Keratinocyte (primary cell): ENCODE data around the gene OTOG. TPM values are rescaled to one million over a fixed set of nuclear protein-coding genes. Genes with fewer than 3 reads are reported as not detected.

ENCODE experiments used
- DNase-seq: peaks from one replicate; pipeline ENCODE4 v3.0.0-alpha.2; 2011; ENCODE audit warnings: low read depth, missing footprints, low spot score
- FAIRE-seq: peaks from 2 replicates; lab custom pipeline; 2011; peaks lifted over from hg19 to GRCh38; lab: Jason Lieb, UNC
- H2AFZ ChIP-seq: 2 replicates; pipeline ENCODE4 v1.6.0; 2012; ENCODE audit warnings: low read length, control low read depth, inconsistent platforms; ENCODE audit not compliant: control insufficient read depth
- H3K27ac ChIP-seq: 2 replicates; pipeline ENCODE4 v1.5.1; 2011; ENCODE audit warnings: low read length; ENCODE audit not compliant: control insufficient read depth, insufficient read depth
- H3K27me3 ChIP-seq: 3 replicates; pipeline ENCODE4 v1.6.0; 2011; ENCODE audit warnings: low read length; ENCODE audit not compliant: control insufficient read depth, insufficient read depth; ENCODE audit errors: extremely low read depth
- H3K36me3 ChIP-seq, 2 experiments: 2 replicates in 1 of 2; 3 replicates in 1 of 2; pipeline ENCODE4 v1.5.1; 2011; ENCODE audit warnings: low read length in 2 of 2, mild to moderate bottlenecking in 1 of 2; ENCODE audit not compliant: control insufficient read depth in 2 of 2, insufficient read depth in 2 of 2; ENCODE audit errors: extremely low read depth in 1 of 2
- H3K4me1 ChIP-seq: 3 replicates; pipeline ENCODE4 v1.5.1; 2011; ENCODE audit warnings: low read length; ENCODE audit not compliant: control insufficient read depth, insufficient read depth; ENCODE audit errors: extremely low read depth
- H3K4me2 ChIP-seq: 3 replicates; pipeline ENCODE4 v1.6.0; 2011; ENCODE audit warnings: low read depth, low read length; ENCODE audit not compliant: control insufficient read depth, insufficient read depth; ENCODE audit errors: extremely low read depth
- H3K4me3 ChIP-seq, 3 experiments: fragments of 200-600 bp in 1 of 3; sonication (generic) in 1 of 3; 2 replicates in 2 of 3; 3 replicates in 1 of 3; pipeline ENCODE4 v1.5.1; 2011 to 2016; ENCODE audit warnings: low read length in 3 of 3, mild to moderate bottlenecking in 3 of 3, control low read depth in 2 of 3, inconsistent platforms in 1 of 3, low read depth in 1 of 3, mixed read lengths in 1 of 3, mixed run types in 1 of 3, moderate library complexity in 1 of 3; ENCODE audit not compliant: control insufficient read depth in 2 of 3, insufficient read depth in 2 of 3; ENCODE audit errors: extremely low read depth in 1 of 3
- H3K79me2 ChIP-seq: 2 replicates; pipeline ENCODE4 v1.6.0; 2012; ENCODE audit warnings: low read length; ENCODE audit not compliant: control insufficient read depth, insufficient read depth
- H3K9ac ChIP-seq: 3 replicates; pipeline ENCODE4 v1.6.0; 2011; ENCODE audit warnings: low read length; ENCODE audit not compliant: control insufficient read depth, insufficient read depth; ENCODE audit errors: extremely low read depth
- H3K9me1 ChIP-seq: 3 replicates; pipeline ENCODE4 v1.6.0; 2011; ENCODE audit warnings: low read length; ENCODE audit not compliant: control insufficient read depth, insufficient read depth; ENCODE audit errors: extremely low read depth
- H3K9me3 ChIP-seq: 2 replicates; pipeline ENCODE4 v1.5.1; 2012; ENCODE audit warnings: low read depth, low read length; ENCODE audit not compliant: control insufficient read depth
- H4K20me1 ChIP-seq: 3 replicates; pipeline ENCODE4 v1.6.0; 2011; ENCODE audit warnings: low read length; ENCODE audit not compliant: control insufficient read depth, insufficient read depth; ENCODE audit errors: extremely low read depth
- CTCF ChIP-seq, 3 experiments: IDR thresholded peaks in 1 of 3; conservative IDR thresholded peaks in 1 of 3; optimal IDR thresholded peaks in 1 of 3; 2 replicates in 2 of 3; 3 replicates in 1 of 3; pipeline versions ENCODE3 to v1.5.1; 2011; ENCODE audit warnings: low read length in 3 of 3, mild to moderate bottlenecking in 3 of 3, moderate library complexity in 2 of 3, control low read depth in 1 of 3, inconsistent platforms in 1 of 3; ENCODE audit not compliant: insufficient read depth in 2 of 3; ENCODE audit errors: extremely low read depth in 1 of 3
- EZH2 ChIP-seq: IDR thresholded peaks from one replicate; pipeline ENCODE4 v1.6.1; 2012; ENCODE audit warnings: inconsistent platforms, mild to moderate bottlenecking, low read length, moderate library complexity
- dilution Hi-C: fragments of 300-500 bp; cut with MboI; formaldehyde crosslinking; loops from one replicate; pipeline ENCODE4 v1.7.0; 2020; ENCODE audit warnings: low sequenced_read_pairs; ENCODE audit not compliant: extremely low pct_ligation_motif_present
- polyA plus RNA-seq, 5 experiments: library from polyadenylated mRNA; depleted of rRNA in 3 of 5; stranded (reverse) in 3 of 5; stranded (forward) in 1 of 5; unstranded in 1 of 5; fragments of >200 nt; gene quantifications; 1 replicate in 1 of 5; 2 replicates in 3 of 5; 3 replicates in 1 of 5; pipeline versions ENCODE4 v1.2.1 to v1.2.3, GENCODE V29; 2011 to 2012; ENCODE audit warnings: missing spikeins in 2 of 5, low read depth in 1 of 5, low replicate concordance in 1 of 5

OTOG gene
- polyA plus RNA-seq, 1 donor (not counting 4 experiments of a cell fraction or from before 2014, with no cell fraction given) = not detected

- H2AFZ ChIP-seq = no peak overlapping the region
- no peak overlapping the region for H3K4me3 ChIP-seq
- FAIRE-seq (no peak), DNase-seq (no peak)
- H3K9ac ChIP-seq = no peak overlapping the region
- no peak overlapping the region for H3K4me2 ChIP-seq
- H3K9me1 ChIP-seq = no peaks in the 10 kb centered on the region
- TF ChIP-seq CTCF (optimal IDR thresholded peaks at IDR 0.05 in 1 of 3, IDR thresholded peaks at IDR 0.05 in 1 of 3, conservative IDR thresholded peaks at IDR 0.05 in 1 of 3; ENCODE audit: extremely low read depth in 1 of 3, insufficient read depth in 2 of 3, low read length in 3 of 3) = no peak
- no peak for TF ChIP-seq EZH2
- H3K4me1 ChIP-seq = no peaks in the 10 kb centered on the region
- H3K27ac ChIP-seq = no peak overlapping the region
- H3K27me3 ChIP-seq = peaks cover 18% of the 10 kb centered on the region
- no peaks in the 10 kb centered on the region for H3K79me2 ChIP-seq
- no peaks in the 10 kb centered on the region for H3K9me3 ChIP-seq
- H4K20me1 ChIP-seq = peaks cover 4% of the 10 kb centered on the region
- dilution Hi-C loops = no loop called here
- H3K36me3 ChIP-seq = no peaks in the 10 kb centered on the region
Observed at GRCh38 chr11:17541330-17541885, 5.7 kb upstream of the OTOG start.

DNA sequence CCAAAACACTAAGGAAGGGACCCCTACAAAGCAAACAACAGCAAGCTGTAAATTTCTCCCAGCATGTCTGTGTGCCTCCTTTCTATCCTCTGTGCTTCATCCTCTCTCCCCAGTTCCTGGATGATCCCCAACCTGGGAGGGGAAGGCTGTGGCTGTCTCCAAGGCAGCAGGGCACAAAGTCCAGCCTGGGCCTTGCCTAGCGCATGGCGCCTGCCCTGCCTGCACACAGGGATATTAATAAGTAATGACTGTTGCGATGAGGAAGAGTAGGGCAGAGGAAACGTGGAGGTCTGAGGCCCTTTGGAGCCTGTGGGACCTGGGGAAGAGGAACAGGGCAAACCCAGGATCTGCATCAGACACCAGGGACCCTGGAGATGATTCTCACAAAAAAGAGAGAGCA, 4.8 kb upstream of the OTOG start:
- TF ChIP-seq EZH2 = no peak
- TF ChIP-seq CTCF (optimal IDR thresholded peaks at IDR 0.05 in 1 of 3, IDR thresholded peaks at IDR 0.05 in 1 of 3, conservative IDR thresholded peaks at IDR 0.05 in 1 of 3; ENCODE audit: extremely low read depth in 1 of 3, insufficient read depth in 2 of 3, low read length in 3 of 3) = no peak
- FAIRE-seq (no peak), DNase-seq (no peak)
- no peaks in the 10 kb centered on the region for H3K9me3 ChIP-seq
- H4K20me1 ChIP-seq = peaks cover 4% of the 10 kb centered on the region
- no peak overlapping the region for H2AFZ ChIP-seq
- no peak overlapping the region for H3K4me2 ChIP-seq
- no peak overlapping the region for H3K9ac ChIP-seq
- no peak overlapping the region for H3K27ac ChIP-seq
- H3K4me1 ChIP-seq = no peaks in the 10 kb centered on the region
- peaks cover 27% of the 10 kb centered on the region for H3K27me3 ChIP-seq
- no peaks in the 10 kb centered on the region for H3K9me1 ChIP-seq
- H3K36me3 ChIP-seq = no peaks in the 10 kb centered on the region
- no peak overlapping the region for H3K4me3 ChIP-seq
- no peaks in the 10 kb centered on the region for H3K79me2 ChIP-seq
- dilution Hi-C loops = no loop called here
